ENCODE data around the gene ETV5.

The ETV5 gene

GRCh38 chr3:186141790-186142189, 32.9 kb upstream of the ETV5 start:
- H3K27me3 ChIP-seq (replicated peaks; ENCODE audit: control insufficient read depth, insufficient read depth, low read length) = peaks cover 3% of the 10 kb centered on the region
- H3K4me3 ChIP-seq (ENCODE audit: low read length) = no peak overlapping the region
- DNase-seq (ENCODE audit: low read depth) = no peak

GRCh38 chr3:186138272-186138981, 29.5 kb upstream of the ETV5 start:
- Histone ChIP-seq H3K9ac (ENCODE audit: low read length) (no peak overlapping the region), H3K36me3 (ENCODE audit: control insufficient read depth, insufficient read depth, low read length, severe bottlenecking) (no peaks in the 10 kb centered on the region), H3K4me3 (ENCODE audit: low read length) (no peak overlapping the region), H3K27me3 (replicated peaks; ENCODE audit: control insufficient read depth, insufficient read depth, low read length) (peaks cover 12% of the 10 kb centered on the region), H3K9me3 (ENCODE audit: control insufficient read depth, low read length) (no peaks in the 10 kb centered on the region), H3K4me1 (ENCODE audit: control insufficient read depth, insufficient read depth, low read length) (peaks cover 8% of the 10 kb centered on the region)
- no peak for DNase-seq (ENCODE audit: low read depth)

More at GRCh38 chr3:186141790-186142189, 32.9 kb upstream of the ETV5 start:
- Histone ChIP-seq H3K36me3 (ENCODE audit: control insufficient read depth, insufficient read depth, low read length, severe bottlenecking) (no peaks in the 10 kb centered on the region), H3K9ac (ENCODE audit: low read length) (no peak overlapping the region), H3K9me3 (ENCODE audit: control insufficient read depth, low read length) (no peaks in the 10 kb centered on the region), H3K4me1 (ENCODE audit: control insufficient read depth, insufficient read depth, low read length) (peaks cover 11% of the 10 kb centered on the region)

GRCh38 chr3:186137051-186137685, 28.3 kb upstream of the ETV5 start:
- no peaks in the 10 kb centered on the region for H3K9me3 ChIP-seq (ENCODE audit: control insufficient read depth, low read length)
- no peak overlapping the region for H3K9ac ChIP-seq (ENCODE audit: low read length)
- H3K4me1 ChIP-seq (ENCODE audit: control insufficient read depth, insufficient read depth, low read length) = peaks cover 1% of the 10 kb centered on the region
- no peak for DNase-seq (ENCODE audit: low read depth)
- no peaks in the 10 kb centered on the region for H3K36me3 ChIP-seq (ENCODE audit: control insufficient read depth, insufficient read depth, low read length, severe bottlenecking)
- H3K4me3 ChIP-seq (ENCODE audit: low read length) = no peak overlapping the region
- H3K27me3 ChIP-seq (replicated peaks; ENCODE audit: control insufficient read depth, insufficient read depth, low read length) = peaks cover 14% of the 10 kb centered on the region

GRCh38 chr3:186133980-186134379, 25.1 kb upstream of the ETV5 start:
- no peaks in the 10 kb centered on the region for H3K36me3 ChIP-seq (ENCODE audit: control insufficient read depth, insufficient read depth, low read length, severe bottlenecking)
- H3K9ac ChIP-seq (ENCODE audit: low read length) = no peak overlapping the region
- H3K4me3 ChIP-seq (ENCODE audit: low read length) = no peak overlapping the region
- H3K9me3 ChIP-seq (ENCODE audit: control insufficient read depth, low read length) = no peaks in the 10 kb centered on the region
- H3K4me1 ChIP-seq (ENCODE audit: control insufficient read depth, insufficient read depth, low read length) = no peaks in the 10 kb centered on the region
- peaks cover 28% of the 10 kb centered on the region for H3K27me3 ChIP-seq (replicated peaks; ENCODE audit: control insufficient read depth, insufficient read depth, low read length)
- DNase-seq (ENCODE audit: low read depth) = no peak

GRCh38 chr3:186132487-186132886, 23.6 kb upstream of the ETV5 start:
- no peaks in the 10 kb centered on the region for H3K9me3 ChIP-seq (ENCODE audit: control insufficient read depth, low read length)

GRCh38 chr3:186129206-186129605, 20.3 kb upstream of the ETV5 start:
- no peaks in the 10 kb centered on the region for H3K36me3 ChIP-seq (ENCODE audit: control insufficient read depth, insufficient read depth, low read length, severe bottlenecking)
- peaks cover 22% of the 10 kb centered on the region for H3K27me3 ChIP-seq (replicated peaks; ENCODE audit: control insufficient read depth, insufficient read depth, low read length)
- H3K4me1 ChIP-seq (ENCODE audit: control insufficient read depth, insufficient read depth, low read length) = no peaks in the 10 kb centered on the region
- DNase-seq (ENCODE audit: low read depth) = no peak
- no peak overlapping the region for H3K9ac ChIP-seq (ENCODE audit: low read length)
- H3K4me3 ChIP-seq (ENCODE audit: low read length) = no peak overlapping the region
- no peaks in the 10 kb centered on the region for H3K9me3 ChIP-seq (ENCODE audit: control insufficient read depth, low read length)

More at GRCh38 chr3:186132487-186132886, 23.6 kb upstream of the ETV5 start:
- H3K4me1 ChIP-seq (ENCODE audit: control insufficient read depth, insufficient read depth, low read length) = no peaks in the 10 kb centered on the region
- H3K27me3 ChIP-seq (replicated peaks; ENCODE audit: control insufficient read depth, insufficient read depth, low read length) = peaks cover 28% of the 10 kb centered on the region
- no peak overlapping the region for H3K4me3 ChIP-seq (ENCODE audit: low read length)
- no peaks in the 10 kb centered on the region for H3K36me3 ChIP-seq (ENCODE audit: control insufficient read depth, insufficient read depth, low read length, severe bottlenecking)
- H3K9ac ChIP-seq (ENCODE audit: low read length) = no peak overlapping the region
- no peak for DNase-seq (ENCODE audit: low read depth)

GRCh38 chr3:186128158-186128557, 19.3 kb upstream of the ETV5 start:
- no peaks in the 10 kb centered on the region for H3K36me3 ChIP-seq (ENCODE audit: control insufficient read depth, insufficient read depth, low read length, severe bottlenecking)

GRCh38 chr3:186127463-186127862, 18.6 kb upstream of the ETV5 start:
- H3K4me1 ChIP-seq (ENCODE audit: control insufficient read depth, insufficient read depth, low read length) = no peaks in the 10 kb centered on the region

More at GRCh38 chr3:186128158-186128557, 19.3 kb upstream of the ETV5 start:
- no peaks in the 10 kb centered on the region for H3K9me3 ChIP-seq (ENCODE audit: control insufficient read depth, low read length)
- DNase-seq (ENCODE audit: low read depth) = no peak
- H3K4me1 ChIP-seq (ENCODE audit: control insufficient read depth, insufficient read depth, low read length) = no peaks in the 10 kb centered on the region
- no peak overlapping the region for H3K4me3 ChIP-seq (ENCODE audit: low read length)
- H3K27me3 ChIP-seq (replicated peaks; ENCODE audit: control insufficient read depth, insufficient read depth, low read length) = peaks cover 18% of the 10 kb centered on the region
- no peak overlapping the region for H3K9ac ChIP-seq (ENCODE audit: low read length)

GRCh38 chr3:186125118-186125517, 16.2 kb upstream of the ETV5 start:
- H3K9ac ChIP-seq (ENCODE audit: low read length) = no peak overlapping the region
- DNase-seq (ENCODE audit: low read depth) = no peak
- no peak overlapping the region for H3K4me3 ChIP-seq (ENCODE audit: low read length)
- no peaks in the 10 kb centered on the region for H3K36me3 ChIP-seq (ENCODE audit: control insufficient read depth, insufficient read depth, low read length, severe bottlenecking)
- H3K9me3 ChIP-seq (ENCODE audit: control insufficient read depth, low read length) = no peaks in the 10 kb centered on the region
- H3K4me1 ChIP-seq (ENCODE audit: control insufficient read depth, insufficient read depth, low read length) = no peaks in the 10 kb centered on the region
- no peaks in the 10 kb centered on the region for H3K27me3 ChIP-seq (replicated peaks; ENCODE audit: control insufficient read depth, insufficient read depth, low read length)

More at GRCh38 chr3:186127463-186127862, 18.6 kb upstream of the ETV5 start:
- H3K9me3 ChIP-seq (ENCODE audit: control insufficient read depth, low read length) = no peaks in the 10 kb centered on the region
- H3K4me3 ChIP-seq (ENCODE audit: low read length) = no peak overlapping the region
- no peaks in the 10 kb centered on the region for H3K36me3 ChIP-seq (ENCODE audit: control insufficient read depth, insufficient read depth, low read length, severe bottlenecking)
- H3K27me3 ChIP-seq (replicated peaks; ENCODE audit: control insufficient read depth, insufficient read depth, low read length) = peaks cover 17% of the 10 kb centered on the region
- no peak overlapping the region for H3K9ac ChIP-seq (ENCODE audit: low read length)
- no peak for DNase-seq (ENCODE audit: low read depth)

GRCh38 chr3:186124592-186124991, 15.7 kb upstream of the ETV5 start:
- no peak overlapping the region for H3K4me3 ChIP-seq (ENCODE audit: low read length)
- no peaks in the 10 kb centered on the region for H3K4me1 ChIP-seq (ENCODE audit: control insufficient read depth, insufficient read depth, low read length)
- H3K9ac ChIP-seq (ENCODE audit: low read length) = no peak overlapping the region
- H3K36me3 ChIP-seq (ENCODE audit: control insufficient read depth, insufficient read depth, low read length, severe bottlenecking) = no peaks in the 10 kb centered on the region
- no peak for DNase-seq (ENCODE audit: low read depth)
- H3K9me3 ChIP-seq (ENCODE audit: control insufficient read depth, low read length) = no peaks in the 10 kb centered on the region
- peaks cover 3% of the 10 kb centered on the region for H3K27me3 ChIP-seq (replicated peaks; ENCODE audit: control insufficient read depth, insufficient read depth, low read length)

- Histone ChIP-seq H3K4me1 (ENCODE audit: control insufficient read depth, insufficient read depth, low read length) (no peaks in the 10 kb centered on the region), H3K27me3 (replicated peaks; ENCODE audit: control insufficient read depth, insufficient read depth, low read length) (peaks cover 16% of the 10 kb centered on the region), H3K9me3 (ENCODE audit: control insufficient read depth, low read length) (no peaks in the 10 kb centered on the region), H3K36me3 (ENCODE audit: control insufficient read depth, insufficient read depth, low read length, severe bottlenecking) (no peaks in the 10 kb centered on the region), H3K4me3 (ENCODE audit: low read length) (no peak overlapping the region), H3K9ac (ENCODE audit: low read length) (no peak overlapping the region)
- DNase-seq (ENCODE audit: low read depth) = no peak
Measured at GRCh38 chr3:186123012-186123411, 14.1 kb upstream of the ETV5 start.
